ENCODE measurements around the gene HOGA1.
"Not testable (repeated sequence)": the region's sequence is repeated elsewhere in the genome, so short reads cannot be mapped to it uniquely, and the experiment has no call there.

The HOGA1 gene

DNA sequence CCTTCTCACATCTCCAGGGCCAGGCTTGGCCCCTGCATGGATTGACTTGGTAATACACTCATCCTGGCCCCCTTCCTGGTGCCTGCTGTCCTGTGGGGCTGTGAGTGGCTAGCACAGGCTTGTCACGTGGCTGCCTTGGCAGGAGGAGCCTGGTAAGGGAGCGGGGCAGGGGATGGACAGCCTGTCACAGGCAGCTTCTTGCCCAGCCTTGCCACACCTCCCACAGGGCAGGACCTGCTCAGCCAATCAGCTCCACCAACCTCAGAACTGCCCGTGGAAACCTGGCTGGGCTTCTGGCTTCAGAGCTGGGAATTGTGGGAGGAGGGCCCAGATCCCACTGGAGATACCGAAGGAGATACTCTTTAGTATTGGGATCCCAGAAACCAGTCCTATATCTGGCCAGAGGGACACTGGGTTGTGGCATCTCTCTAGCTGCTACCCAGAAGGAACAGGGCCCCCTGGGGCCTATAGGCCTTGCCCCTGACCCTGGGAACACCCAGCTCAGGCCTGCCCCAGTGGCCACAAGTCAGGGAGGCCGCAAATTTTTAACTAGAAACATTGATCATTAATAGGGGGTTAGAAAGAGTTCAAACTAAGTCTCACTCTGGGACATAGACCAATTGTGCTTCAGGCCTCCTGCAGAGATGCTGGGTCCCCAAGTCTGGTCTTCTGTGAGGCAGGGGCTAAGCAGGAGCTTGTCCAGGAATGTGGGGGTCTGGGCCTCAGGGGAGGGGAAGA lies at the start of gene HOGA1:
Gene HOGA1, plus strand, starts transcription at position 330 of the 738 bp plus-strand sequence. Its CDS starts 315 bp downstream, at position 645.
- DNase-seq: peak; percentile 95

DNA sequence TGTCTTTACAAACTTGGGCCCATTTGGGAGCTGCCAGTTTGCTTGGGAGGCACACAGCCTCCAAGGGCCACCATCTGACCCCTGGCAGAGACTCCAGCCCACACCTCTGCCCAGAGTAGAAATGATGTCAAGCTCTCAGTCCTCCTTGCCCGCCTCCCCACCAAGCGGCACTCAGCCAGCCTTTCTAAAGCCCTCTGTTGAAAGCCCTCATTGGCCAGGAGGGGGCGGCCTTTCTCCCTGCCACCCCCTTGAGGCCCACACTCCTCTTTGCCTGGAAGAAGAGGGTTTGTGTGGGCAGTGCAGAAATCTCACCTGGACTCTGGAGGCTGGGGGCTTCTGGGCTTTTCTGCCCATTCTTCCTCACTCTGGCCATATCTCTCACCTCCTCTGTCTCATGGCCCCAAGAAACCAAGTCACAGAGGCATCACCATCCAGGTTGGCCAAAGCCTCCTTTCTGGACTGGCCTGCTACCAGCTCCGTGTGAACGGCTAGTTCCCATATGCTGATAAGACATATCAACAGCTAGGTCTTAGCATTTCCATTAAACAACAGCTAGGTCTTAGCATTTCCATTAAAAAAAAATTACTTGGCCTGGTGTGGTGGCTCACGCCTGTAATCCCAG lies 49.3 kb upstream of the HOGA1 start:
- DNase-seq: no peak

DNA sequence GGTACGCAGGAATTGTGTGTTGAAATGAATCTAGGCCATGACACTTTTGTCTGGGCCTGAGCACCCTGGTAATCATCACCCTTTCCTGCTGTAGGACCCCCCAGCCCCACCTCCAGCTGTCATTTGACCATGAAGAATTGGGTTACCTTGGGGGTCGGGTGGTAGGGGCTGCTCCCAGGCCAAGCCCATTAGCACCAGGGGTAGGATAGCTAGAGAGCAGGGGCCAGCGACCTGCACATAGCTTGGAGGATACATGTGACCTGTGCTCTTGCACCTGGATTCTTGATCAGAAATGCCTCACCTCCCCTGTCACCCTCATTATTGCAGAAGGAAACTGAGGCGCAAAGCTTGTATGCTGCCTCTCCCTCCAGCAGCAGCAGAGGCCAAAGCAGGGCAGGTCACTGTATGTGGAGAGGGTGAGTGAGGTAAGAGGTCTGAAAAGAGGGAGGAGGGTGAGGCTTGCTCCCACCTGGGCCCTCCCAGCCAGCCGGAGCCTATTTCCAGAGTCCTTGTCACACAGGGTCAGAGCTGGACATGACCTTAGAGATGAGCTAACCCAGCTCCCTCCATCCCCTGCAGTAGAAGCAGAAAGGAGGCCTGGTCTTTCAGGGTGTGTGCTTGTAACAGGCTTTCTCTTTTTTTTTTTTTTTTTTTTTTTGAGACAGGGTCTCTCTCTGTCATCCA lies 46.9 kb upstream of the HOGA1 start:
- no peak for DNase-seq

DNA sequence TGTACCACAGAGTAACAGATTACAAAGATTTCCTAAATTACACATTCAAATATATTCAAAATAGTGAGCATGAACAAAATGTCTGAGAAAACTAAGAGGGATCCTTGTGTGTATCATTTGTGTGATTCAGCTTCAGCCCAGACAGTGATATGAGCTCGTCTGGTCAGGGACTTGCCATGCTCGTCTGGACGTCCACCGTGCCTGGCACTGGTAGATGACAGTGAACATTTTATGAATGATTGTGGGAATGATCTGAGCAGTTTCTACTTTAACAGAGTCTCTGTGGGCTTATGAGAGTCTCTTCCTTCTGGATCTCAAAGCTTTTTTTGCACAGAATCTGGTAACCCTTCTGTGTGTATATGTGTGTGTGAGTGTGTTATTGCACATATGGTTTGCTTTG lies 45.8 kb upstream of the HOGA1 start:
- DNase-seq: peak; percentile 77

DNA sequence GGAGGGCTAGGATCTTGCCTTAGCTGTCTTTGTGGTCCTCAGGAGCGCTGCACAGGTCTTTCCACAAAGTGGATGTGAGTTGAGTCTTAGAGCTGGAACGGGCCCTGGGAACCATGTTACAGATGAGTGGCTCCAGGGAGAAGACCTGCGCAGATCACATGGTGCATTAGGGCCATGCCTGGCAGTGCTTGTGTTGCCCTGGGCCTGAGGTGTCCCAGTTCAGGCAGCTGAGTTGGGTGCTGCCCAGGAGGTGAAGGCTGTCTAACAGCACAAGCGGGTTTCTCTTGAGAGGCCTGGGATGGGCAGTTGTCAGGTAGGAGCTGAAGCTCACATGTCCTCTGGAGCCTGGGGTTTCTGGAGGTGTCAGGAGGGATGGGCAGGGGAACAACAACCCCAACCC lies 45.4 kb upstream of the HOGA1 start:
- peak; percentile 75 for DNase-seq

DNA sequence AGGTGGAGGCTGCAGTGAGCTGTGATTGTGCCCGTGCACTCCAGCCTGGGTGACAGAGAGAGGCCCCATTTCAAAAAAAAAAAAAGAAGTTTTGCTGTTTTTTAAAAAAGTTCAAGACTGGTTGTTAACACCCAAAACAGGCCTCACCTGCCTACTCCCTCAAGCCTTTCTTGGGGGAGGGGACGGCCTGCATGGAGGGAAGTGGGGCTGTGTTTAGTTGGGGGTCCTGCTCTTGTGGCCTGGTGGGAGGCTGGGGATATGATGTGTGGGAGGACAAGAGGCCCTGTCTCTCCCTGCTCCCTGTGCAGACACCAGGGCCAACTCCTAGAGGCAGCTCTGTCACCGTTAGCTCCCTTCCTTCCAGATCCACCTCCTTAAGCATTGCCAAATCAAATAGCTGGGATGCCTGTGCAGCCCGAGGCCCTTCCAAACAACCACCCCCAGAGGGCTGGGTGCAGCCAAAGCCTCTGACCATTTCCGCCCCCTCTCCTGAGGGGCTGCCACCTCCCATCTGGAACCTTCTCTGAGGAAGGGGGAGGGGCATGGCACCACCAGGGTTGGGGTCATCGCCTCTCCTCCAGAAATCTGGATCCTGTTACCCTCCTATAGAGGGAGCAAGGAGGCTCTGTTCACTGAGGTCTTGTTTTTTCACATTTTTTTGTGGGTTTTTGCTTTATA lies 44.5 kb upstream of the HOGA1 start:
- peak; percentile 84 for DNase-seq

DNA sequence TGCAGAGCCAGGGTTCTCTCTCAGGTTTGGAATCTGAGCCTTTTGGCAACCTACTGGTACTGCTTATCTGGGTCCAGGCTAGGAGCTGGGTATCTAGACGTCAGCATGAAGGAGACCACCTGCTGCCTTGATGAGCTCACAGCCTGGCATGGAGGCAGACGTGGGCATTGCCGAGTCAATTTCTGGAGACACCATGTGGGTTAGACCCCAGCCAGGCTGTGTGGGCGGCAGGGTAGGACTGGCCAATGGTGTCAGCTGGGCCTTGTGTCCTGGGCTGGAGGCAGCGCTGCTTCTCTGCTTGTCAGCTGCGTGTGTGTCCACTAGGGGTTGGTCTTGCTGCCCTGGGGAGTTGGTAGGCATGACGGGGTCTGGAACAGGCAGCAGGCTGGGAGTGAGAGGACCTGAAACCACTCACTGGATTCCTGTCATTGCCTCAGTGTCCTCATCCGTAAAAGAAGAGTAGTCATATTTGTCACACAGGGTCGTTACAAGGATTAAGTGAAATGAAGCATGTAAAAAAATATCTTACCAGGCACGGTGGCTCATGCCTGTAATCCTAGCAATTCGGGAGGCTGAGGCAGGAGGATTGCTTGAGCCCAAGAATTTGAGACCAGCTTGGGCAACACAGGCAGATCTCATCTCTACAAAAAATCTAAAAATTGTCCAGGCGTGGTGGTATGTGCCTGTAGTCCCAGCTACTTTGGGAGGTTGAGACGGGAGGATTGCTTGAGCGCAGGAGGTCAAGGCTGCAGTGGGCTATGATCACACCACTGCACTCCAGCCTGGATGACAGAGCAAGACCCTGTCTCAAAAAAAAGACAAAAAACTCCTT lies 43.3 kb upstream of the HOGA1 start:
- DNase-seq: peak; percentile 44

DNA sequence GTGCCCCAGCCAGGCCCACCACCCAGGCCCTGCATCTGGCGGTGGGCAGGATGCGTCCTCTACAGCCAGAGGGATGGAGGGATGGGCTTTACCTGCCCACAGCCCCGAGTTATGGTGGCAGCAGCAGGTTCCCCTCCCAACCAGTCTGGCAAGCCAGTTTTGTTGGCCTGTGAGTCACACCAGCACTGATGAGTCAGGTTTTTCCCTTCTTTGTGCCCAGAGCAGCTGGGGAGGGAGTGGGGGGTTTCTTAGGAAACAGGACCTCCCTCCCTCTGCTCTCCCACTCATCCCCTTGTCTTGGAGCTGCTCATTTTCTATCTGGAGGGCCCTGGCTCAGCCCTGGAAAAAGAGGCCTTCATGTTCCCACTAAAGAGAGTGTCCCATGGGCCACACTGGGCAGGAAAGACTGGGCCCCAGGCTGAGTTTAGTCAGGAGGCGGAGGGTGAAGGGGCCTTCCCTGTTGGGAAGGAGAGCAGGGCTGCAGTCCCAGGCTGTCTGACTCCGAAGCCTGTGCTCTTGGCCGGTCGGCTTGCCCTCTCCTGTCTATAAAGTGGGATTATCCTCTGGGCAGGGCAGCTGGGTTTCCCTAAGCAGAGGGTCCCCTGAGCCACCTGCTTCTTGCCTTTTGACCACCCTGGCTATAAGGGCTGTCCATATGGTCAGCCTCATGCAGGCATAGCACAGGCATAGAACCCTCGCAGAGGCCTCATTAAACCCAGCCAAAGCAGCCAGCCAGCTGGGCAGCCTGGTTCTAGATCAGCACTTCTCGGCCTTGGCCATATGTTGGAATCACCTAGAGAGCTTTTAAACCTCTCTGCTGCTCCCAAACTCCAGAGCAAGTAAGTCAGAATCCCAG lies 41.8 kb upstream of the HOGA1 start:
- peak; percentile 92 for DNase-seq

DNA sequence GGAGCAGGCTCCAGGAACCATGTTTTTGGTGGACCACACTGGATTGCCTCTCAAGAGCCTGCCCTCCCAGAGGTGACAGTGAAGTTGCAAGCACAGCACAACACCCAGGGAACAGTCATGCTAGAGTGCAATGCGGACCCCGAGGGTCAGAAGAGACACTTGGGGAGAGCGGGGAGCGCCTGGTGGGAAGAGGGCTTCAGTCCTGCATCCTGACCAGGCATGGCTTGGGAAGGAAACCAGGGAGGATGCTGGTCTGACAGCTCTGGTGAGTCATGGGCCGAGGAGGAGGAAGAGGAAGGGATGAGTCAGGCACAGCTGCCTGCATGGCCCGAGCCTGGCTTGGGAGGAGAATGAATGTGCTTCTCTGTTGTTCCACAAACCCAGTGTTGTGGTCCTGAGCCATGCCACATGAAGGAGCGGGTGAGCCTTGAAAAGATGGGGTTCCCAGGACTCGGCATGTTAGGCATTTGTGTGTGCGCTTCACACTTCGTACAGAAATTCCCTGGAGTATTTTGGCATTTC lies 41.1 kb upstream of the HOGA1 start:
- DNase-seq: peak; percentile 87

DNA sequence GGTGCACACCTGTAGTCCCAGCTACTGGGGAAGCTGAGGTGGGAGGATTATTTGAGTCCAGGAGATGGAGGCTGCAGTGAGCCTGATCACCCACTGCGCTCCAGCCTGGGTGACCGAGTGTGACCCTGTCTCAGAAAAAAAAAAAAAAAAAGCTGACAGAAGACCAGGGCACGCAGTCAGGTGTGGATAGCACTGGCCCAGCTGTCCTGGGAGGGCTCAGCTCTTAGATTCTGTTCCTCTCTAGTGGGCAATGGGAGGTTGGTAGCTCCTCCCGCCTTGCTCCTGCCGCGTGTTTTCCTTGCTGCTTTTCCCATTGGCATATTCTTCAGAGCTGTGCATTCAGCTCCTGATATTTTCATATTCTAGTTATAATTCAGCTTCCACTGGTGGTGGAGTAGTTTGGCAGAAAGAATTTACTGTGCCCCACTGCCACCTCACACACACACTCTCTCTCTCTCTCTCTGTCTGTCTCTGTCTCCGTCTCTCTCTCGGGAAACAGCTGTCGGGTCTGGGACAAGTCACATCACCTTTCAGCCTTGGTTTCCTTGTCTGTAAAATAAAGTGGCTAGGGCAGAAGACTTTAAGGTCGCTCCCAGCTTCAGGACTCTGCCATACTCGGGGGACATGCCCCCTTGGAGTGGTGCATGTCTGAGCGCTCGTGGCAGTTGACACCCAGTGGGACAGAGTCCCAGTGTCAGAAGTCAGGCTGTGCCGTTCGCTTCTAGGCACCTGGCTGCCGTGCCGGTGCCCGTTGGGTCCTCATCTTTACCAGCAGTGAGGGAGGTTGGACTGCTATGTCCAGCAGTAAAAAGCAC lies 37.5 kb upstream of the HOGA1 start:
- no peak for DNase-seq

DNA sequence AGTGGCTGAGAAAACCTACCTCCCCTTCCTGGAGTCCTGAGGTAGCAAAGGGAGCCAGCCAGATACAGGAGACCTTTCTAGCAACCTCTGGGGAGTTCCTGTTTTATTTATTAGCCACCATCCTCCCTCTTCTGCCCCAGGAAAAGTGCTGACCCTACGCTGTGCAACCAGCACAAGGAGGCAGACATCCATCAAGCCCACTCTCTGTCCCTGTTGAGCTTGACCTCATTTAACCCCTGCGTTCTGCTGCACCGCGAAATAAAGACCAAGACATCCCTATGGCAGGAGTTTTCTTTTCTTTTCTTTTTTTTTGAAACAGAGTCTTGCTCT lies 37.0 kb upstream of the HOGA1 start:
- DNase-seq: no peak

DNA sequence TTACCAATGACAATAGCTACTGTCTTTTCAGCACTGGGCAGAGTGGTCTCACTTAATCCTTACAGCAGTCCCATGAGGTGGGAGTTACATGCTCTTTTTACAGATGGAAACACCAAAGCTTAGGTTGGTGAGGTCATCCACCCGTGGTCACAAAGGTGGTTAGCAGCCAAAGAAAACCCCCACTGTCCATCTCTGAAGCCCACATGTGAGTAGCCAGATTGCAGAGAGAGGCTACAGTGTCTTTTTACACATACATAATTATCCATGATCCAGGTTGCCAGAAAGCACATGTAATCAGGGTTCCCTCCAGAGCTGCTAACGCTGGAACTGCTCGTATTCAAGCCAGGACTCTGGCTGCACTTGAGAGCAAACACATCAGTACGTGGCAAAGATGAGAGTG lies 36.2 kb upstream of the HOGA1 start:
- DNase-seq: no peak

DNA sequence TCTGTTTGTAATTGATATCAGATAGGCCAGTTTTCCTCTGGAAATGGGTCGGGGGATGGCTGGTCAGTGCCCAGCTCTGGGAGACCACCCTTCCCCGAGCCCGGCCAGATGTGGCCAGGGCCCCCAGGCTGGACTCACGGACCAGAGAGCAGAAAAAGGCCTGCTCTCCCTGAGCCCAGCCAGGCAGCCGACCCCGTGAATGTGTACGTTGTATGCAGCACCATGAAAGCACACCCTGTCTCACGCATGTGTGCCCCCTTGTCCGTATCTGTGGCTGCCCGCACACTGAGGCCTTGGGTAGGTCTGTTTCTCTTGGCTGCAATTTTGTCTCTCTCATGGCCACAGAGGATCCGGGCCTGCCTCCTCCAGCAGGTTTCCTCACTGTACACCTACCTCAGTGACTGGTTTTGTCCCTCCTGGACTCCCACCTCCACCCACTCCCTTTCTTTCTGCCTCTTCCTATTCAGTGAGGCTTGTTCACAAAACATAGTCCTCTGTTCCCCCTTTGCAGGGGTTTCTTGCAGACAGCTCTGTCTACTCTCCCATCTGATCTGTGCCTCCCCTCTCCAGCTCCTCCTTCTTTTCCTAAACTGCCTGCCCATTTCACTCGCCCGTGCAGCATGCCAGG lies 35.2 kb upstream of the HOGA1 start:
- DNase-seq: no peak

DNA sequence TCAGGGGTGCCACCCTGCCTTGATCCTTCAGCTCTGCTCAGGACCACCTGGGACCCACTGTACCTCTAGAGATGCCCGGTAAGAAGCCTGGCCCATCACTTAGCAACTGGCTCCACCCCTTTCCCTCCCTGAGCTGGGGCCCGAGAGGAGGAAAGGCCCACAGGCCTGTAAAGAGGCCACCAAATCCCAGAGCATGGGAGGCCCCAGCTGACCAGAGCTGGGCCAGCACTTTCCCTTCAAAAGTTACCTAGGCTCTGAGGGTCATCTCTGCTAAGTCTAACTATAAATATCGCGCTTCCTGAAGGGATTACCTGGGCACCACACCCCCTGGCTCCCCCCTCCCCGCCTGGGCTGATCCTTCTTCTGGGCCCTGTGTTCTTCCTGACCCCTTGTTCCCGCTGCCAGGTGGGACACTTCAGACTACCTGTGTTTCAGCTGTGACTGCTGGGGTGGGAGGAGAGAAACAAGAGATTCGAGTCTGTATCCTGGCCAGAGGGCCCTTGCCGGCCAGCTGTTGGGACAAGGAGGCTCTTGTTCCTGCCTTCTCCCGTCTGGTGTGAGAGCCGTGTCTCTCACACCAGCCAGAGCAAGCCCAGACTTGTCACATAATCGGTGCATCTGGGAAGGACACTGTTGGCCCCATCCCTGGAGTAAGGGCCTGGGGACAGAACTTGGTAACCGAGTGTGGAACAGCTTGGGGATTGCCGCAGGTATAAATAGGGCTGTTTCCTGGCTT lies 34.4 kb upstream of the HOGA1 start:
- no peak for DNase-seq

DNA sequence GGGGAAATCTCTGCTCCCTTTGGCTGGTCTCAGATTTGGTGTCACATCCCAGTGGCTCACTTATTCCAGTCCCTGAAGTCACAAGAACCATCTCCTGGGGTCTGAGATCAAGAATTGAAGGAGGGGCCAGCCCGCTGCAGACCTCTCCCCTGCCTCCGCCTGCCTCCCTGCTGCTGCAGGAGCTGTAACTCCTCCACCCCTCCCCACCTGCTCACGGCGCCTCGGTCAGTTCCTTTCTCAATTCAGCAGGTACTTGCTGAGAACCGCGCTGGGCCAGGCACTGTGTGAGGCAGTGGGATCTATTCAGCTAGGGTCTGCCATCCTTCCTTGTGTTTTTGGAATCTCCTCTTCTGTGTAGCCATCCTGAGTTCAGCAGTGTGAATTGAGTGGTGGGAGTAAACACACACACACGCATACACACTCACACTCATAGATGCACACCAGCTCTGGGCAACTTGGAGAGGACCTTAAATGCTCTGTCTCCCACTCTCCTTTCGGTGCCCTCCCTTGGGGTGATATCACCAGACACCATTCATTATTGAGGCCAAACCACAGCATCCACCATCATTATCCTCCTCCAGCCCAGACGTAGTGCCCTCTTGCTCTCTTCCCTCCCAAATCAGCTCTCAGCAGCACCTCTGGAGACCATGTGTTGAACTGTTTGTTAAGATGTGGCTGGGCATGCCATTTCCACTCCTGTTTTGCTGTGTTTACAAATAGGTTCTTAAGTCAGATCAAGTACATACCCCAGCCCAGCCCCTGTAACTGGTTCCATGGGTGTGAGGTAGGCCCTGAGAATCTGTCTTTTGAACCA lies 33.6 kb upstream of the HOGA1 start:
- no peak for DNase-seq

DNA sequence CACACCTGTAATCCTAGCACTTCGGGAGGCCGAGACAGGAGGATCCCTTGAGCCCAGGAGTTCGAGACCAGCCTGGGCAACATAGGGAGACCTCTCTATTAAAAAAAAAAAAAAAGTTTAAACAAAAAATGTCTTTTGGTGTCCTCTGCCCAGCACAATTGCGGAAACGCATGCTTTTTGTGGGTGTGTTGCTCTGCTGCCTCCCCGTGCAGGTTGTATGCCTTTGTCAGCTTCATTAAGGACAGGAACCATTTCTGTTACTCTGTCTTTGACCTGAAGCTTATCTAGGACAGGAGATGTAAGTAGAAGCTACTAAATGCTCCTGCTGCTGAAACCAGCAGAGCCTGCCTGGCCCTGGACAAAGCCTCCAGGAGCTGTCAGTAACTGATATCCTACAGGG lies 32.9 kb upstream of the HOGA1 start:
- no peak for DNase-seq

DNA sequence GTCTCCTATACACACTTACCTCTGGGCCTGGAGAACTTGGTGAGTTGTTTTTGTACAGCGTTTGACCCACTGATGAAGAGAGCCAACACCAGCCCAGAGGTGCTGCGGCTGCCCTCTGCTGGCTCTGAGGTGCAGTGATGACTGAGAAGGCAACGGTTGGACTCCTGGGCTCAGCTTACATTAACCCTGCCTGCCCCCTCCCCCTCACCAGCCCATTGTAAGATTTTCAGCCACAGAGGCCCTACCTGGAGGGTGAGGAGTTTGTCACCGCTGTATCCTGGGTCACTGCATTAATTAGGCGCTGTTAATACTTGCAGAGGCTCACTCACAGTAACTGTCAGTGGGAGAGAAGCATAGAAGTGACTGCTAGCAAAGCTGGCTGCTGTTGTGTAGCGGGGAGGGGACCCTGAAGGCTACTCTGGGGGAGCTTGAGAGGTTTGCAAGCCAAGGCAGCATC lies 30.6 kb upstream of the HOGA1 start:
- peak; percentile 61 for DNase-seq

DNA sequence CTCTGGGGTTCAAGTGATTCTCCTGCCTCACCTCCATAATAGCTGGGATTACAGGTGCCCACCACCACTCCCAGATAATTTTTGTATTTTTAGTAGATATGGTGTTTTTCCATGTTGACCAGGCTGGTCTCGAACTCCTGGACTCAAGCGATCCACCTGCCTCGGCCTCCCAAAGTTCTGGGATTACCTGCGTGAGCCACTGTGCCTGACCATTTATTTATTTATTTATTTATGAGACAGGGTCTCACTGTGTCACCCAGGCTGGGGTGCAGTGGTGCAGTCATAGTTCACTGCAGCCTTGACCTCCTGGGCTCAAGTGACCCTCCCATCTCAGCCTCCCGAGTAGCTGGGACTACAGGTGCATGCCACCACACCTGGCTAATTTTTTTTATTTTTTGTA lies 29.9 kb upstream of the HOGA1 start:
- not testable (repeated sequence) for DNase-seq

Data from kidney glomerular epithelial cell (primary cell).